Esophagus muscularis mucosa (tissue), 3 donors: ENCODE data around the gene WNT7A.

Experiments used
- POLR2A ChIP-seq: fragments of 450-650 bp; IDR thresholded peaks from one replicate; pipeline ENCODE4 v1.6.1; 2017; ENCODE audit warnings: antibody characterized with exemption, moderate library complexity, mild to moderate bottlenecking, low read depth
- TF ChIP-seq, protein P1 (sequence below), 3 experiments: fragments of 200-600 bp in 2 of 3; fragments of 450-650 bp in 1 of 3; sonication (generic) in 2 of 3; IDR thresholded peaks; one replicate each; pipeline ENCODE4 v1.5.1; 2017 to 2019; ENCODE audit warnings: antibody characterized with exemption in 3 of 3, mild to moderate bottlenecking in 2 of 3, moderate library complexity in 1 of 3

DNA sequence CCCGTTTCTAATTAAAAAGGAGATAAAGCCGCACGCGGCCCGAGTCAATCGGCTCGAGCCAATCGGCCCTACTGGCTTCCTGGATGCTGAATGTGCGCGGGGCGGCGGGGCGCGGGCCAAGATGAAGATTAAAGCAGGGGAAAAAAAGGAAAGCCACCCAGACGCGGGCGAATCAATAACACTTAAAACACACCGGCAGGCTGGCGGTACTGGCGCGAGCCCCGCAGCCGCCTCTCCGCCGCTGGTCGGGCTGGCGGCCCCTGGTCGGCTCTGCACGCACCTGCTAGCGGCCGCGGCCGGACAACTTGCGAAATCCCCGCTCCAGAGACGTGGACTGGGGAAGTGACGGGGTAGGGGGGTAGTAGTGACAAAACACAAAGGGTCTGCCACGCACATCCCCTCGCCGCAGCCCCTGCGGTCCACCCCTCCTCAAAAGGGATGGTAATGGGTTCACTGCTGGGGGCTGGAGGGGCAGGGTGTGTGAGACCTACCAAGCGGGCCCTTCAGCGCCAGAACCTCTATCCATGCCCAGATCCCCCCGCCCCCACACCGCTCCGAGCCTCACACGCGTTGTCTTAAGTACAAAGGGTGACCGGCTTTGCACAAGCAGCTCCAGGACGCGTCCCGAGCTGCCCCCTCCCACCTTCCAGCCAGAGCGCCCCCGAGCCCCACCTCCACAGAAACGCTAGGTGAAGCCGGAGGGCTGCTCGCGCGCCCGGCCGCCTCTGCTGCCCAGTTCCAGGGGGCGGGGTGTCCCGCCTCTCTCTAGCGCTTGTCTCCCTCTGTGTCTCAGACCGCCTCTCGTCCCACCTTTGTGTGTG lies 1.4 kb downstream of the WNT7A start:
- TF ChIP-seq, protein P1, sequence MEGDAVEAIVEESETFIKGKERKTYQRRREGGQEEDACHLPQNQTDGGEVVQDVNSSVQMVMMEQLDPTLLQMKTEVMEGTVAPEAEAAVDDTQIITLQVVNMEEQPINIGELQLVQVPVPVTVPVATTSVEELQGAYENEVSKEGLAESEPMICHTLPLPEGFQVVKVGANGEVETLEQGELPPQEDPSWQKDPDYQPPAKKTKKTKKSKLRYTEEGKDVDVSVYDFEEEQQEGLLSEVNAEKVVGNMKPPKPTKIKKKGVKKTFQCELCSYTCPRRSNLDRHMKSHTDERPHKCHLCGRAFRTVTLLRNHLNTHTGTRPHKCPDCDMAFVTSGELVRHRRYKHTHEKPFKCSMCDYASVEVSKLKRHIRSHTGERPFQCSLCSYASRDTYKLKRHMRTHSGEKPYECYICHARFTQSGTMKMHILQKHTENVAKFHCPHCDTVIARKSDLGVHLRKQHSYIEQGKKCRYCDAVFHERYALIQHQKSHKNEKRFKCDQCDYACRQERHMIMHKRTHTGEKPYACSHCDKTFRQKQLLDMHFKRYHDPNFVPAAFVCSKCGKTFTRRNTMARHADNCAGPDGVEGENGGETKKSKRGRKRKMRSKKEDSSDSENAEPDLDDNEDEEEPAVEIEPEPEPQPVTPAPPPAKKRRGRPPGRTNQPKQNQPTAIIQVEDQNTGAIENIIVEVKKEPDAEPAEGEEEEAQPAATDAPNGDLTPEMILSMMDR (IDR thresholded peaks at IDR 0.05), result no peak
- TF ChIP-seq POLR2A, result no peak
